ENCODE measurements around the gene AXDND1.
"Not testable (repeated sequence)": the region's sequence is repeated elsewhere in the genome, so short reads cannot be mapped to it uniquely, and the experiment has no call there.

The AXDND1 gene

DNA sequence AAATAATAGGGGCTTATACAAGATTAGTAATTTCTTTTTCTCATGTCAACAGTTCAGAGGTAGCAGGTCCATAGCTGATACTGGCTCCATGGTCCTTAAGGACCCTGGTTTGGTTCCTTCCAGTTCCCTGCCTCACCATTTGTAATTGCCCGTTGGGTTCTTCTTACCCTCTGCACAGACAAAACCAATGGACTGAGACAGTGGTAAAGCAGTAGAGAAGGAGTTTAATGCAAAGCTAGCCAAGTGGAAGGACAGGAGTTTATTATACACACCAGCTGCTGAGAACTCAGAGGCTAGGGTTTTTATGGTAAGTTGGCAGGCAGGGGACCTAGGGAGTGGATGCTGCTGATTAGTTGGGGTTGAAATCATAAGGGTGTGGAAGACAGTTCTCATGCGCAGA is 35.9 kb upstream of the AXDND1 start:
- H3K36me3 ChIP-seq (ENCODE audit: control insufficient read depth, insufficient read depth, low read length) = no peaks in the 10 kb centered on the region
- no peak overlapping the region for H3K4me3 ChIP-seq (ENCODE audit: low read length)
- no CpG with 5 or more reads among the region's 2 CpGs for WGBS (ENCODE audit: insufficient coverage, insufficient read length)
- DNase-seq (ENCODE audit: low read depth, low spot score) = no peak
- H3K27ac ChIP-seq (ENCODE audit: low read length) = no peak overlapping the region
- H3K4me1 ChIP-seq (ENCODE audit: control insufficient read depth, insufficient read depth, low read length) = no peaks in the 10 kb centered on the region
- no peaks in the 10 kb centered on the region for H3K27me3 ChIP-seq (ENCODE audit: control insufficient read depth, insufficient read depth, low read length)
- H3K9me3 ChIP-seq (ENCODE audit: control insufficient read depth, insufficient read depth, low read length) = no peaks in the 10 kb centered on the region

DNA sequence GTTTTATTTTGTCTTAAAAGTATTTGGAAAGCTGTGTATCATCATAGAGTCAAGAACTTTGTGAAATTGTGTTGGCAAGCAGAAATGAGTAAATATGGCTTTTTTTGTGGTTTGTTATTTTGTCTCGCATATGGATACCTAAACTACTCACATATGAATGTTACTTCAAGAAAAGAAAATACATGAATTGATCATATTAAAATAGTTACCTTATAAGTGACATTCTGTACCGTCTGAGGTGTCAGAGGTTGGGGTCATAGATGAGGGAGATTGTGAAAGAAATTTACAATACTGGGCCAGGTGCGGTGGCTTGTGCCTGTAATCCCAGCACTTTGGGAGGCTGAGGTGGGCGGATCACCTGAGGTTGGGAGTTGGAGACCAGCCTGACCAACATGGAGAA is 31.3 kb upstream of the AXDND1 start:
- no peak for DNase-seq (ENCODE audit: low read depth, low spot score)
- WGBS (ENCODE audit: insufficient coverage, insufficient read length) = no CpG with 5 or more reads among the region's 4 CpGs
- Histone ChIP-seq H3K9me3 (ENCODE audit: control insufficient read depth, insufficient read depth, low read length) (no peaks in the 10 kb centered on the region), H3K27ac (ENCODE audit: low read length) (no peak overlapping the region), H3K4me3 (ENCODE audit: low read length) (no peak overlapping the region), H3K27me3 (ENCODE audit: control insufficient read depth, insufficient read depth, low read length) (no peaks in the 10 kb centered on the region), H3K36me3 (ENCODE audit: control insufficient read depth, insufficient read depth, low read length) (no peaks in the 10 kb centered on the region), H3K4me1 (ENCODE audit: control insufficient read depth, insufficient read depth, low read length) (no peaks in the 10 kb centered on the region)

- no peak for DNase-seq (ENCODE audit: low read depth, low spot score)
- no peak overlapping the region for H3K27ac ChIP-seq (ENCODE audit: low read length)
- no peak overlapping the region for H3K4me3 ChIP-seq (ENCODE audit: low read length)
- no CpG with 5 or more reads among the region's 2 CpGs for WGBS (ENCODE audit: insufficient coverage, insufficient read length)
- no peaks in the 10 kb centered on the region for H3K27me3 ChIP-seq (ENCODE audit: control insufficient read depth, insufficient read depth, low read length)
- H3K36me3 ChIP-seq (ENCODE audit: control insufficient read depth, insufficient read depth, low read length) = no peaks in the 10 kb centered on the region
- H3K4me1 ChIP-seq (ENCODE audit: control insufficient read depth, insufficient read depth, low read length) = no peaks in the 10 kb centered on the region
- H3K9me3 ChIP-seq (ENCODE audit: control insufficient read depth, insufficient read depth, low read length) = no peaks in the 10 kb centered on the region
Observed at GRCh38 chr1:179337288-179337687, 28.5 kb upstream of the AXDND1 start.

DNA sequence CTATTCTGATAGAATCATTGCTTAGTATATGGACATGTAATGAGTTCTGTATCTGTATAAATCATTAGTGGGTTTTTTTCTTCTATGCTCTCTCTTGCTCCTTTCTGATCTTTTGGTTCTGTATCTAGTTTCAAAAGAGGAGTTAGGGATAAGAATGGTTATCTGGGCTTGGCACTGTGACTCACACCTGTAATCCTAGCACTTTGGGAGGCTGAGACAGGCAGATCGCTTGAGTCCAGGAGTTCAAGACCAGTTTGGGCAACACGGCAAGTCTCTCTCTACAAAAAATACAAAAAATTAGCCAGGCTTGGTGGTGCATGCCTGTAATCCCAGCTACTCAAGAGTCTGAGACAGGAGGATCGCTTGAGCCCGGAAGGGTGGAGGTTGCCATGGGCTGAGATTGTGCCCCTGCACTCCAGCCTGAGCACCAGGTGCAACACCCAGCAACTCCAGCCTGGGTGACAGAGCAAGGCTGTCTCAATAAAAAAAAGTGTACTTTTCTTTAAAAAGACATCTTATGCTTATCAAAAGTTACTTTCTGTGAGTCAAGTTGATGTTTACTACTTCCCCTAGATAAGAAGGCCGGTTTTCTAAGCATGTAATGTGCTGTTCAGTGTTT is 27.7 kb upstream of the AXDND1 start:
- Histone ChIP-seq H3K27me3 (ENCODE audit: control insufficient read depth, insufficient read depth, low read length) (no peaks in the 10 kb centered on the region), H3K9me3 (ENCODE audit: control insufficient read depth, insufficient read depth, low read length) (no peaks in the 10 kb centered on the region), H3K27ac (ENCODE audit: low read length) (no peak overlapping the region), H3K36me3 (ENCODE audit: control insufficient read depth, insufficient read depth, low read length) (no peaks in the 10 kb centered on the region), H3K4me1 (ENCODE audit: control insufficient read depth, insufficient read depth, low read length) (no peaks in the 10 kb centered on the region), H3K4me3 (ENCODE audit: low read length) (no peak overlapping the region)
- no CpG with 5 or more reads among the region's 5 CpGs for WGBS (ENCODE audit: insufficient coverage, insufficient read length)
- no peak for DNase-seq (ENCODE audit: low read depth, low spot score)

DNA sequence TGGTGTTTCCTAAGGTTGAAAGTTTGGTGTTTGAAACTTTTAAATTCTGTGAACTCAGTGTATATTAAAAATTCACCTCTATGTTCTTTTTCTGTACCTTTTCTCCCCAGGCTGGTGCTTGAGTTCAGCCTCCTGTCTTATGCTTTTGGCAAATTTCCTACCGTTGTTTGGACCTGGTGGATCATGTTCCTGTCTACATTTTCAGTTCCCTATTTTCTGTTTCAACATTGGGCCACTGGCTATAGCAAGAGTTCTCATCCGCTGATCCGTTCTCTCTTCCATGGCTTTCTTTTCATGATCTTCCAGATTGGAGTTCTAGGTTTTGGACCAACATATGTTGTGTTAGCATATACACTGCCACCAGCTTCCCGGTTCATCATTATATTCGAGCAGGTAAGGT is 24.9 kb upstream of the AXDND1 start:
- H3K36me3 ChIP-seq (ENCODE audit: control insufficient read depth, insufficient read depth, low read length) = no peaks in the 10 kb centered on the region
- no peak for DNase-seq (ENCODE audit: low read depth, low spot score)
- no peak overlapping the region for H3K27ac ChIP-seq (ENCODE audit: low read length)
- H3K4me3 ChIP-seq (ENCODE audit: low read length) = no peak overlapping the region
- no peaks in the 10 kb centered on the region for H3K4me1 ChIP-seq (ENCODE audit: control insufficient read depth, insufficient read depth, low read length)
- H3K27me3 ChIP-seq (ENCODE audit: control insufficient read depth, insufficient read depth, low read length) = no peaks in the 10 kb centered on the region
- no CpG with 5 or more reads among the region's 5 CpGs for WGBS (ENCODE audit: insufficient coverage, insufficient read length)
- no peaks in the 10 kb centered on the region for H3K9me3 ChIP-seq (ENCODE audit: control insufficient read depth, insufficient read depth, low read length)

- no peak for DNase-seq (ENCODE audit: low read depth, low spot score)
- no peaks in the 10 kb centered on the region for H3K36me3 ChIP-seq (ENCODE audit: control insufficient read depth, insufficient read depth, low read length)
- no peaks in the 10 kb centered on the region for H3K27me3 ChIP-seq (ENCODE audit: control insufficient read depth, insufficient read depth, low read length)
Observed at GRCh38 chr1:179341943-179342547, 23.7 kb upstream of the AXDND1 start.

DNA sequence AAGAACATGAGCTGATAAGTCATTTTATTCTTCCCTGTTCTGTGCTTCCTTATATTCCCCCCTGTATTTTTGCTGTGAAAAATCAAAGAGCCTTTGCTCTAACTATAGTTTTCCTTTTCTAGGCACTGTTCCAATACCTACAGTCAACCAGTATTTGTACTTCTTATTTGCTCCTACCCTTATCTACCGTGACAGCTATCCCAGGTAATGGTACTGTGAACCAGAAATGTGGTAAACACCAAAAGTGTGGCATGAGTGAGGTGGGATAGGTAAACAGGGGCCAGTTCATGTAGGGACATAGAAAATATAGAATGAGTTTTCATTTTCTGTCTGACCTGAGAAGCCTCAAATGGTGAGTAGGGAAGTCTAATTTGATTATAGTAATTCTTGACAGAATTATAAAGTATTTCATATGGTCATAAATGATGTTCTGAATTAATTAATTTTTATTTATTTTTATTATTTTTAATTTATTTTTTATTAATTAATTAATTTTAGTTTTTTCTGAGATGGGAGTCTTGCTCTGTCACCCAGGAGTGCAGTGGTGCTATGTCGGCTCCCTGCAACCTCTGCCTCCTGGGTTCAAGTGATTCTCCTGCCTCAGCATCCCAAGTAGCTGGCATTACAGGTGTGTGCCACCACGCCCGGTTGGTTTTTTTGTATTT is 22.9 kb upstream of the AXDND1 start:
- no peak for DNase-seq (ENCODE audit: low read depth, low spot score)
- Histone ChIP-seq H3K4me3 (ENCODE audit: low read length) (no peak overlapping the region), H3K36me3 (ENCODE audit: control insufficient read depth, insufficient read depth, low read length) (no peaks in the 10 kb centered on the region), H3K9me3 (ENCODE audit: control insufficient read depth, insufficient read depth, low read length) (no peaks in the 10 kb centered on the region), H3K27ac (ENCODE audit: low read length) (no peak overlapping the region), H3K4me1 (ENCODE audit: control insufficient read depth, insufficient read depth, low read length) (no peaks in the 10 kb centered on the region), H3K27me3 (ENCODE audit: control insufficient read depth, insufficient read depth, low read length) (no peaks in the 10 kb centered on the region)
- no CpG with 5 or more reads among the region's 4 CpGs for WGBS (ENCODE audit: insufficient coverage, insufficient read length)

More at GRCh38 chr1:179341943-179342547, 23.7 kb upstream of the AXDND1 start:
- no peaks in the 10 kb centered on the region for H3K4me1 ChIP-seq (ENCODE audit: control insufficient read depth, insufficient read depth, low read length)
- WGBS (ENCODE audit: insufficient coverage, insufficient read length) = no CpG with 5 or more reads among the region's 4 CpGs
- no peak overlapping the region for H3K4me3 ChIP-seq (ENCODE audit: low read length)
- H3K27ac ChIP-seq (ENCODE audit: low read length) = no peak overlapping the region
- H3K9me3 ChIP-seq (ENCODE audit: control insufficient read depth, insufficient read depth, low read length) = no peaks in the 10 kb centered on the region

DNA sequence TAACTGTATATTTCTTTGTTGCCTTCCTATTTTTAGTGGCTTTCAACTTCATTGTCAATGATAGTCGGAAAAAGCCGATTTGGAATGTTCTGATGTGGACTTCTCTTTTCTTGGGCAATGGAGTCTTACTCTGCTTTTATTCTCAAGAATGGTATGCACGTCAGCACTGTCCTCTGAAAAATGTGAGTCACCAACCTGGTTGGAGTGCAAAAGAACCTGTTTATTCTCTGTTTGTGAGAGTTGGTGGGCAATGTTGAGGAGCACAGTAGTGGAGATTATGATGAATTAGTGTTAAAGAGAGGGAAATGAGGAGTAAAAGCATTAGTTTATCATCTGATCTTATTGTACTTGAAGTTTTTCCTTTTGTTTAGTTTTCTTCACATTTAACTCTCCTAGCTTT is 14.5 kb upstream of the AXDND1 start:
- no peak for DNase-seq (ENCODE audit: low read depth, low spot score)
- no peaks in the 10 kb centered on the region for H3K4me1 ChIP-seq (ENCODE audit: control insufficient read depth, insufficient read depth, low read length)
- no peaks in the 10 kb centered on the region for H3K27me3 ChIP-seq (ENCODE audit: control insufficient read depth, insufficient read depth, low read length)
- H3K36me3 ChIP-seq (ENCODE audit: control insufficient read depth, insufficient read depth, low read length) = no peaks in the 10 kb centered on the region
- no CpG with 5 or more reads among the region's 3 CpGs for WGBS (ENCODE audit: insufficient coverage, insufficient read length)
- H3K4me3 ChIP-seq (ENCODE audit: low read length) = no peak overlapping the region
- no peak overlapping the region for H3K27ac ChIP-seq (ENCODE audit: low read length)
- no peaks in the 10 kb centered on the region for H3K9me3 ChIP-seq (ENCODE audit: control insufficient read depth, insufficient read depth, low read length)

GRCh38 chr1:179352236-179352635 is 13.5 kb upstream of the AXDND1 start:
- H3K36me3 ChIP-seq (ENCODE audit: control insufficient read depth, insufficient read depth, low read length) = no peaks in the 10 kb centered on the region
- no peak overlapping the region for H3K27ac ChIP-seq (ENCODE audit: low read length)
- no peaks in the 10 kb centered on the region for H3K27me3 ChIP-seq (ENCODE audit: control insufficient read depth, insufficient read depth, low read length)
- no peaks in the 10 kb centered on the region for H3K4me1 ChIP-seq (ENCODE audit: control insufficient read depth, insufficient read depth, low read length)
- WGBS (ENCODE audit: insufficient coverage, insufficient read length) = no CpG with 5 or more reads among the region's 2 CpGs
- H3K4me3 ChIP-seq (ENCODE audit: low read length) = no peak overlapping the region
- no peak for DNase-seq (ENCODE audit: low read depth, low spot score)
- H3K9me3 ChIP-seq (ENCODE audit: control insufficient read depth, insufficient read depth, low read length) = no peaks in the 10 kb centered on the region

DNA sequence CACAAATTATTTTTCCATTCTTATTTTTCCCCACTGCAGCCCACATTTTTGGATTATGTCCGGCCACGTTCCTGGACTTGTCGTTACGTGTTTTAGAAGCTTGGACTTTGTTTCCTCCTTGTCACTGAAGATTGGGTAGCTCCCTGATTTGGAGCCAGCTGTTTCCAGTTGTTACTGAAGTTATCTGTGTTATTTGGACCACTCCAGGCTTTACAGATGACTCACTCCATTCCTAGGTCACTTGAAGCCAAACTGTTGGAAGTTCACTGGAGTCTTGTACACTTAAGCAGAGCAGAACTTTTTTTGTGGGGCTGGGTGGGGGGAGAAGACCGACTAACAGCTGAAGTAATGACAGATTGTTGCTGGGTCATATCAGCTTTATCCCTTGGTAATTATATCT is 12.2 kb upstream of the AXDND1 start:
- H3K4me3 ChIP-seq (ENCODE audit: low read length) = no peak overlapping the region
- no peak for DNase-seq (ENCODE audit: low read depth, low spot score)
- H3K36me3 ChIP-seq (ENCODE audit: control insufficient read depth, insufficient read depth, low read length) = no peaks in the 10 kb centered on the region
- no peak overlapping the region for H3K27ac ChIP-seq (ENCODE audit: low read length)
- H3K9me3 ChIP-seq (ENCODE audit: control insufficient read depth, insufficient read depth, low read length) = no peaks in the 10 kb centered on the region
- WGBS (ENCODE audit: insufficient coverage, insufficient read length) = no CpG with 5 or more reads among the region's 5 CpGs
- no peaks in the 10 kb centered on the region for H3K27me3 ChIP-seq (ENCODE audit: control insufficient read depth, insufficient read depth, low read length)
- H3K4me1 ChIP-seq (ENCODE audit: control insufficient read depth, insufficient read depth, low read length) = no peaks in the 10 kb centered on the region

- not testable (repeated sequence) for H3K4me3 ChIP-seq (ENCODE audit: low read length); H3K36me3 ChIP-seq (ENCODE audit: control insufficient read depth, insufficient read depth, low read length); DNase-seq (ENCODE audit: low read depth, low spot score); H3K4me1 ChIP-seq (ENCODE audit: control insufficient read depth, insufficient read depth, low read length); H3K27ac ChIP-seq (ENCODE audit: low read length); H3K9me3 ChIP-seq (ENCODE audit: control insufficient read depth, insufficient read depth, low read length); H3K27me3 ChIP-seq (ENCODE audit: control insufficient read depth, insufficient read depth, low read length)
- WGBS (ENCODE audit: insufficient coverage, insufficient read length) = no CpG with 5 or more reads among the region's 2 CpGs
Observed at GRCh38 chr1:179361631-179362030, 4.1 kb upstream of the AXDND1 start.
